HUES48 (cell line): ENCODE measurements around the gene KBTBD4.
"Not testable (repeated sequence)": the region's sequence is repeated elsewhere in the genome, so short reads cannot be mapped to it uniquely, and the experiment has no call there.

Experiments used
- H3K27ac ChIP-seq: one replicate; pipeline ENCODE4 v1.7.0; 2013; ENCODE audit warnings: low read depth, low read length, inconsistent platforms
- H3K27me3 ChIP-seq: 2 replicates; pipeline ENCODE4 v1.6.1; 2013; ENCODE audit warnings: mild to moderate bottlenecking, low read length; ENCODE audit not compliant: control insufficient read depth, insufficient read depth
- H3K36me3 ChIP-seq: 2 replicates; pipeline ENCODE4 v1.6.1; 2013; ENCODE audit warnings: low read length; ENCODE audit not compliant: control insufficient read depth, insufficient read depth
- H3K4me1 ChIP-seq: 2 replicates; pipeline ENCODE4 v1.6.1; 2013; ENCODE audit warnings: mild to moderate bottlenecking, low read length; ENCODE audit not compliant: control insufficient read depth, insufficient read depth
- H3K4me3 ChIP-seq: 2 replicates; pipeline ENCODE4 v1.5.1; 2013; ENCODE audit warnings: mild to moderate bottlenecking, low read depth, low read length
- H3K9ac ChIP-seq: 2 replicates; pipeline ENCODE4 v1.6.1; 2013; ENCODE audit warnings: mild to moderate bottlenecking, low read depth, low read length, moderate library complexity
- H3K9me3 ChIP-seq: 2 replicates; pipeline ENCODE4 v1.6.1; 2013; ENCODE audit warnings: low read length; ENCODE audit not compliant: control insufficient read depth, insufficient read depth

The KBTBD4 gene

GRCh38 chr11:47557004-47557403 is 21.8 kb downstream of the KBTBD4 start:
- H3K27ac ChIP-seq, H3K4me1 ChIP-seq, H3K4me3 ChIP-seq, H3K9me3 ChIP-seq, H3K27me3 ChIP-seq, H3K36me3 ChIP-seq, H3K9ac ChIP-seq: not testable (repeated sequence)

- peaks cover 17% of the 10 kb centered on the region for H3K4me1 ChIP-seq
- H3K36me3 ChIP-seq, result peaks cover 11% of the 10 kb centered on the region; the same call in 1 of the 2 replicates
- no peaks in the 10 kb centered on the region for H3K27me3 ChIP-seq
- peak overlapping the region; percentile 100 for H3K4me3 ChIP-seq
- H3K9me3 ChIP-seq, result no peaks in the 10 kb centered on the region
- peak overlapping the region; percentile 90 for H3K9ac ChIP-seq
- H3K27ac ChIP-seq, result peak overlapping the region; percentile 88
Measured at GRCh38 chr11:47553406-47553743, 25.4 kb downstream of the KBTBD4 start.

DNA sequence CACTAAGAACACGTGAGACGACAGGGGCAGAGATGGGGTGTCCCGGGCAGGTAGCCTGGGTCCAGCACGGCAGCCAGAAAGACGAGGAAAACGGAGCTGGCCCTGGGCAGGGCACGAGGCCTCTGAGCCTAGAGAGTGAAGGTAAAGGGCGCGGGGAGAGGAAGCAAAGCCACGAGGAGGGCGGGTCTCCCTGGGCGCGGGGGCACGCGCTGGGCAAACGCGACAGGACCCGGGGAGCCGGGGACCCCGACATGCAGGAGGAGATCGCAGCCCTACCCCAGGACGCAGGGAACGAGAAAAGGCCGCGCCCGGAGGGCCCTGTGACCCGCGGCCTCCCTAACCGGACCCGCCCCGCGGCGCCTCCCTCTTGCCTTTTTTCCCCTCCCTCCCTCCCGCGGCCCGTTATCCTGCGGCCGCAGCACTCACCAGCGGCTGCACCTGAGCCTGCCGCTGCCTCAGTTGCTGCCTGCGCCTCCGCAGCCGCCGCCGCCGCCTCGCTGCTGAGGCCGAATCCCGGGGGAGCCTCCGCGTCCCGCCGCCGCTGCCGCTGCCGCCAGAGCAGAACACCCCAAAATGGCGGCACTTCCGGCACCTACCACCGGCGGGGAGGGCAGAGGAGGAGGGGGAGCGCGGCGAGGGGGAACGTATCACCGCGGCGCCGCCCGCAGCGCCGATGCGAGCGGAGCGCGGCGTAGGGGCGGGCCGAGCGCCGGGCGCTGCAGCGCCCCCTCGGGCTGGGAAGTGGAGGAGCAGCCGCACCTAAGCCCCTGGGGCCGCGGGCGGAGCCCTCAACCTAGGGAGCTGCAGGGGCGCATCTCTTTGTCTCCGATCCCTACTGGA is 26.0 kb downstream of the KBTBD4 start, which contains the start of gene CELF1:
Gene CELF1, minus strand, starts transcription at position 567 of the 840 bp plus-strand sequence. CDS start 53,609 bp downstream, outside the sequence.
- Histone ChIP-seq H3K9me3 (no peaks in the 10 kb centered on the region), H3K36me3 (peaks cover 14% of the 10 kb centered on the region; the same call in 1 of the 2 replicates), H3K27ac (peak within 1 kb of the TSS; percentile 94), H3K27me3 (no peaks in the 10 kb centered on the region), H3K4me3 (peak within 1 kb of the TSS; percentile 100), H3K4me1 (peaks cover 17% of the 10 kb centered on the region), H3K9ac (peak within 1 kb of the TSS; percentile 98)

- peaks cover 14% of the 10 kb centered on the region; the same call in 1 of the 2 replicates for H3K36me3 ChIP-seq
- peaks cover 17% of the 10 kb centered on the region for H3K4me1 ChIP-seq
- peak overlapping the region; percentile 94 for H3K27ac ChIP-seq
- H3K4me3 ChIP-seq, result peak overlapping the region; percentile 100
- H3K27me3 ChIP-seq, result no peaks in the 10 kb centered on the region
- no peaks in the 10 kb centered on the region for H3K9me3 ChIP-seq
- peak overlapping the region; percentile 98 for H3K9ac ChIP-seq
Measured at GRCh38 chr11:47552056-47552565, 26.7 kb downstream of the KBTBD4 start.

DNA sequence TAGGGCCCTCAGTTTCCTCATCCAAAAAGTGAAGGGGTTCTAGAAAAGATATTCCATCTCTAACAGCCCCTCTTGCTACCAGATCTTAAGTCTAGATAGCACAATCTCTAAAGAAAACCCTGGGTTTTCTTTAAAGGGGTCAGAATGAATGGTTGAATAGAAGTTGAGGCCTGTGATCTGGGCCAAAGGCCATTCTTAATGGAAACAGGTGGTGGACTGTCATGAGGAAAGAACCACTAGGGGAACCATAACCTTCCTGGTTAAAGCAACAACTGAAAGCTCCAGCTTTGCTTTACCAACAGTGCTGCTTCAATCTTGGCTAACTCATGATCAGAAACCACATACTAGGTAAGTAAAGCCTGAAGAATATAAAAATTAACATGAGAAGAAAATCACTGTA is 27.7 kb downstream of the KBTBD4 start:
- Histone ChIP-seq H3K27me3 (no peaks in the 10 kb centered on the region), H3K27ac (peak overlapping the region; percentile 82), H3K4me3 (peak overlapping the region; percentile 100), H3K4me1 (peaks cover 17% of the 10 kb centered on the region), H3K9ac (no peak overlapping the region), H3K36me3 (peaks cover 14% of the 10 kb centered on the region; the same call in 1 of the 2 replicates), H3K9me3 (no peaks in the 10 kb centered on the region)

GRCh38 chr11:47550288-47551047 is 28.3 kb downstream of the KBTBD4 start:
- H3K36me3 ChIP-seq, result peaks cover 14% of the 10 kb centered on the region; the same call in 1 of the 2 replicates
- H3K27ac ChIP-seq, result no peak overlapping the region
- H3K4me3 ChIP-seq, result peak overlapping the region; percentile 100; the same call in 1 of the 2 replicates

DNA sequence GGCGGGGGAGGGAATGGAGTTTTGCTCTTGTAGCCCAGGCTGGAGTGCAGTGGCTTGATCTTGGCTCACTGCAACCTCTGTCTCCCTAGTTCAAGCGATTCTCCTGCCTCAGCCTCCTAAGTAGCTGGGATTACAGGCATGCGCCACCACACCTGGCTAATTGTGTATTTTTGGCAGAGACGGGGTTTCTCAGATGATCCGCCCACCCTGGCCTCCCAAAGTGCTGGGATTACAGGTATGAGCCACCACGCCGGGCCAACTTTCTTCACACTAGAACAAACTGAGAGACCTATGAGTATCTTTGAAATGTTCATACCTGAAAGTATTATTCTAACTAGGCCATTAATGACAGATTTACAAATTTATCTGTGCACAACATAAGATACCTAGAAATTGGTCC is 32.5 kb downstream of the KBTBD4 start:
- Histone ChIP-seq H3K36me3 (peaks cover 18% of the 10 kb centered on the region; the same call in 1 of the 2 replicates), H3K4me1 (peaks cover 13% of the 10 kb centered on the region)

More at GRCh38 chr11:47550288-47551047, 28.3 kb downstream of the KBTBD4 start:
- Histone ChIP-seq H3K9ac (no peak overlapping the region), H3K9me3 (no peaks in the 10 kb centered on the region), H3K27me3 (no peaks in the 10 kb centered on the region), H3K4me1 (peaks cover 17% of the 10 kb centered on the region)

DNA sequence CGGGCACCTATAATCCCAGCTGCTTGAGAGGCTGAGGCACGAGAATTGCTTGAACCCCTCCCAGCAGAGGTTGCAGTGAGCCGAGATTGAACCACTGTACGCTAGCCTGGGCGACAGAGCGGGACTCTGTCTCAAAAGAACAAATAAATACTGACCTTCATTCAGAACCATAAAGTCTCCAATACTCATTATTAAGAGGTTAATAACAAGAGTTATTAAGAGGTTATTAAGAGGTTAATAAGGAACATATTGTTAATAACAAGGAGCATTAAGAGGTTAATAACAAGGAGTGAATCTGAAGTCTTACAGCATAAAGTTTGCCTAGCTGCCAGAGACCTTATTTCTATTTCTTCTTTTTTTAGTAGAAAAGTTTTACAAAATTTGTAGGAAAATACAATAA is 33.5 kb downstream of the KBTBD4 start:
- Histone ChIP-seq H3K4me3 (no peak overlapping the region), H3K4me1 (peaks cover 6% of the 10 kb centered on the region; the same call in 1 of the 2 replicates), H3K27me3 (no peaks in the 10 kb centered on the region), H3K9ac (no peak overlapping the region), H3K27ac (no peak overlapping the region), H3K9me3 (no peaks in the 10 kb centered on the region), H3K36me3 (peaks cover 13% of the 10 kb centered on the region; the same call in 1 of the 2 replicates)

More for the DNA sequence above, 32.5 kb downstream of the KBTBD4 start:
- not testable (repeated sequence) for H3K4me3 ChIP-seq, H3K27ac ChIP-seq, H3K9me3 ChIP-seq, H3K9ac ChIP-seq, H3K27me3 ChIP-seq

DNA sequence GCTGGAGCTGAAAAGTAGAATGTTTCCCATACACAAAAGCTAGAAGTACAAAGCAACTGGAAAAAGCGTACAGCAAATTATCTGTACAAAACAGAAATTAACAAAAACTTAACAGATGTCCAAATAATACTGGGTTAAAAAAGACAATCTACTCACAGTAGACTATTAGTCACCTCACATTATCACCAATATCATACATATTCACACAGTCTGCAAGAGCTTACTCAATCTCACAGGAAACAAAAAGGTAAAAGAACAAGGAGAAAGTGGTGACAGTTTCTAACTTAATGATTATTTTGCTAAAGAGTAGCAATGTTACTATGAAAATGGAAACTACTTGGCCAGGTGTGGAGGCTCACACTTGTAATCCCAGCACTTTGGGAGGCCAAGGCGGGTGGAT is 37.7 kb downstream of the KBTBD4 start:
- H3K36me3 ChIP-seq, result peaks cover 4% of the 10 kb centered on the region; the same call in 1 of the 2 replicates
- no peaks in the 10 kb centered on the region for H3K9me3 ChIP-seq
- no peak overlapping the region for H3K27ac ChIP-seq
- peaks cover 22% of the 10 kb centered on the region for H3K4me1 ChIP-seq
- no peak overlapping the region for H3K9ac ChIP-seq
- no peaks in the 10 kb centered on the region for H3K27me3 ChIP-seq
- H3K4me3 ChIP-seq, result no peak overlapping the region

GRCh38 chr11:47539681-47540039 is 39.1 kb downstream of the KBTBD4 start:
- H3K27ac ChIP-seq, result no peak overlapping the region
- H3K27me3 ChIP-seq, result no peaks in the 10 kb centered on the region
- no peak overlapping the region for H3K9ac ChIP-seq
- H3K9me3 ChIP-seq, result no peaks in the 10 kb centered on the region
- H3K4me3 ChIP-seq, result no peak overlapping the region
- H3K4me1 ChIP-seq, result peaks cover 22% of the 10 kb centered on the region
- H3K36me3 ChIP-seq, result peaks cover 7% of the 10 kb centered on the region; the same call in 1 of the 2 replicates
